ENCODE results near the gene BPIFA2.

Gene BPIFA2

DNA sequence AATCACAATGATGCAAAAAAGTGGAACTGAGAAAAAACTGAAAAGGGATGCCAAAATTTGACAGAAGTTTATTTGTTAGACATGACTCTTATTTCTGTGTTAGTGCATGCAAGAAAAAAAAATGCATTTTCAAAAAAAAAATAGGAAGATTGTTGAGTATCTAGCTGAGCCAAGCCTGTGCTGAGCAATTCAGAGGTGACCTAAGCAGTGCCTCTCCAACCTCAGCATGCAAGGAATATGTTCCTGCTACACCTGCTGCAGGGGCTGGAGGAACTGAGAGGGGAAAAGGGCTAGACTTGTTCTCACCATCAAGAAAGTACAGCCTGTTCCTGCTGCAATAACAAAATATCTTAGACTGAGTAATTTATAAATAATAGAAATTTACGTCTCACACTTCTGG lies 24.0 kb downstream of the BPIFA2 start:
- no peak for DNase-seq
- intact Hi-C loops (cut with DNase I): no loop called here

DNA sequence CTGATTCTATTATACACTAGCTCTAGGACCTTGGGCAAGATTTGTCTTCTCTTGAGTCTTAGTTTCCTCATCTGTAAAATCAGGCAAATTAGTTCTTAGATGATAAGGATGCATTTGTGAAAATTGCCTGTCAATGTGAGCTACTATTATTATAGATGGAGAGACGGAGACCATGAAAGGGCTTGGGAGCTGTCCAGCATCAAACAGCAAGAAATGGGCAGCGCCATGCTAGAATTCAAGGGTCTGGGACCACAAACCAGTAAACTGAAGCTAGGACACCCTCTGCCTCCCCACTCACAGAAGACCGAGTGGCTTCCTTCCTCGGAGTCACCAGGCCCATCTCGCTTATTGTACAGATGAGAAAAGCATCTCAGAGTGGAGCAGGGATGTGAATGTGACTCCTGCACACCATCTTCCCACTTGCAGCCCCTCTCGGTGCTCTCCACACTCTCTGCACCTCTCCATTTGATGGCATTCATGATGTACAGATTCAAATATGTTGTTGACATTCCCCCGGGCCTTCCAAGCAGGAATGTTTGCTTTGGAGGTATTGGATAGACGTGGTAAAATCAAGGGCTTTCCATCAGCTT lies 25.0 kb downstream of the BPIFA2 start:
- intact Hi-C loops (cut with DNase I): no loop called here
- DNase-seq: no peak

GRCh38 chr20:33199026-33199425 lies 31.1 kb downstream of the BPIFA2 start:
- intact Hi-C loops (cut with DNase I): no loop called here
- no peak for DNase-seq

DNA sequence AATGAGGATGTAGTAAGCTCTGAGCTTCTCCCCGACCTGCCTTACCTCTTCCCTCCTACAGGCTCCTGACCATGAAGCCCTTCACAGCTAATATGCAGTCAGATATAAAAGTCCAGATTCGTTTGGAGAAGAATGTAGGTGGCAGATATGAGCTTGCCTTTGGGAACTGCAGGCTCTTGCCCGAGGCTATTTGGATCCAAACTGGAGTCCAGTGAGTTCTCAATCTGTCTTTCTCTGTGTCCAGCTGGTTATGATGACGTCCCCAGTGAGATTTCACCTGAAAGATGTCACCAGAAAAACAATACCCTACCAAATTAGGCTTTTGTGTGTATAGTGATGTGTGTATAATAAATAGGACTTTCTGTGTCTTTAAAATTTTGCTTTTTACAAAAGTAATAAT lies 34.5 kb downstream of the BPIFA2 start:
- DNase-seq: no peak
- intact Hi-C loops (cut with DNase I): no loop called here

DNA sequence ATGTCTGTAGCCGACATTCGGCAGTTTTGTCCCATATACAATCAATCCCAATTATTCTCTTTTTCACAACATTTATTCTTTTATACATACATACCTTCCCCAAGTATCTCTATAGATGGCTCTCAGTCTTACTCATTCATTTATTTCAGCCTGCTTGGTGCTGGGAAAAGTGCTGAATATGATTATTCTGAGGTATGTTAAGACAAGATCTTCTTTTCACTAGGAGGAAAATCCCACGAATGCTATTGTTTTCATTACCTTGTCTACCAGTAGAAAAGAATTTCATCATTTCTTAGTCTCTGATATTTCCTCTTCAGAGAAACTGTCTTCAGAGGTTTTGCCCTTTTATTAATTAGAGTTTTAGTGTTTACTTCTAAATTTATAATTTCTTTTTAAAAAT lies 35.5 kb downstream of the BPIFA2 start:
- DNase-seq: no peak
- intact Hi-C loops (cut with DNase I): no loop called here

GRCh38 chr20:33209789-33210188 lies 41.8 kb downstream of the BPIFA2 start:
- DNase-seq: peak in 6 of 10 donors; percentile 23 to 90 (median 56)
- intact Hi-C loops (cut with DNase I): loop anchor here (10.0 kb wide), 1 partner anchor 195 kb away; no protein-coding TSS in a partner anchor

- intact Hi-C loops (cut with DNase I): loop anchor here (10.0 kb wide), 1 partner anchor 196 kb away; no protein-coding TSS in a partner anchor
- DNase-seq: no peak
These were observed 42.4 kb downstream of the BPIFA2 start for GRCh38 chr20:33210371-33210770.

DNA sequence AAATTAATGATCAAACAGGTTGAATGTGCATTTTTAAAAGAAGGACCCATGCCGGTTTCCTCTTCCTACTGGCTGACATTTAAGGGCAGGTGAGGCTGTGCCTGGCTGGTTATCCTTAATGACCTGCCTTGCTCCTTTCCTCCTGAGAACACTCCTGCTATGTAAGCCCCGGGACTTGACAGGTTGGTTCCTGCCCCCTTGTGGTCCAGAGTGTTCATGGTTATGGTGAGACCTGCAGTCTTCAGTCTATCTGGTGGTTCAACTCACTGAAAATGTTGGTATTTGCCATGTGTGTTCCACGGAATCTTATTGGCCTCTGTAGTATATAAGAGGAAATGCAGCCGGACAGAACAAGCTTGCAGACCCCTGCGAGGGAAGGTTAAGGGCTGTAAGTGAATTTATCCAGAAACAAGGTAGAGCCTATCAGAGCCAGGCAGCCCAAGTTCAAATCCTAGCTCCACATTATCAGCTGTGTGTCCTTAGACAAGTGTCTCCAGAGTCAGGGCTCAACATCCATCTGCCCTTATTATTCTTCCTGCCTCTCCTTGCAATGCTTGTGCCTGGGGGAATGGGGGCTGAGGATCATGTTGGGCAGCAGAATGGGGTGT lies 44.0 kb downstream of the BPIFA2 start:
- intact Hi-C loops (cut with DNase I): loop anchor here (10.0 kb wide), 1 partner anchor 197 kb away; no protein-coding TSS in a partner anchor
- peak in 6 of 10 donors; percentile 9 to 87 (median 46) for DNase-seq

- intact Hi-C loops (cut with DNase I): loop anchor here (10.0 kb wide), 1 partner anchor 202 kb away; no protein-coding TSS in a partner anchor
- DNase-seq: no peak
These were observed 49.1 kb downstream of the BPIFA2 start, which contains the start of gene BPIFA3 for GRCh38 chr20:33217052-33217451. TSS of gene BPIFA3 (plus strand) at chr20:33217352. CDS start at chr20:33217537, 185 bp downstream.

DNA sequence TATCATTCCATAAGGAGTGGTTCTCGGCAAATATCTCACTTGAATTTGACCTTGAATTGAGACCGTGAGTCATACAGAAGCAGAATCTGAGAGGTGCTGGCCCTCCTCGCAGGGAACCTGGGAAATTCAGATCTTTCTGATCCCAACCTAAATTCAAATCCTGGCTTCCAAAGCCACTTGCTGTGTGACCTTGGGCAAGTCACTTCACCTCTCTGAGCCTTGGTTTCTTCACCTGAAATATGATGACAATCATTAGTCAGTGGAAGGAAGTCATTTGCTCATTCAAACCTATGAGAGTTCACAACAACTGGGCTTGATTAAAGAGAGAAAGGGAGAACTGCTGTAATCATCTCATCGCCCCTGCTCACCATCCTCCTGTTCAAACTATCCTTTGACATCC lies 56.4 kb downstream of the BPIFA2 start:
- no peak for DNase-seq
- intact Hi-C loops (cut with DNase I): no loop called here

DNA sequence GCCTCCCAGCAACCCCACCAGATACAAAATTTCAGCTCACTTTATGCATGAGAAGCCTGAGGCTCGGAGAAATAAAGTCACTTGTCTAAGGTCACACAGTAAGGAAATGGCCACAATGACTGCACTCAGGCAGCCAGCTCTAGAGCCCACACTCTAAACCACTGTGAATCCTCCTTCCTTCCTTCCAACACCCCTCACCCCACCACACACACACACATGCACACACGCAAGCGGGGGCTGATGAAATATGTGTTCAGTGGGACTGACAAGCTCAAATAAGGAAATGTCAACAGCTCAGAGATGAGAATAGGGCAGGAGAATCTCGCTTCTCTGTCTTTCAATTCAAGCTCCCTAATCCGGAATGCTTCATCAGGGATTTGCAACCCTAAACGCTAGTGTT lies 61.9 kb downstream of the BPIFA2 start:
- DNase-seq: no peak
- intact Hi-C loops (cut with DNase I): no loop called here

Data from posterior cingulate gyrus (tissue), 11 donors.